Measurements from ENCODE around the gene CPA5. TPM values are rescaled to one million over a fixed set of nuclear protein-coding genes. Genes with fewer than 3 reads are reported as not detected.

Gene CPA5
- total and polyA plus RNA-seq, 2 of the 8 experiments (the other 6 are each of a cell fraction or from before 2014, with no cell fraction given): 0.12 TPM; not detected in 1

DNA sequence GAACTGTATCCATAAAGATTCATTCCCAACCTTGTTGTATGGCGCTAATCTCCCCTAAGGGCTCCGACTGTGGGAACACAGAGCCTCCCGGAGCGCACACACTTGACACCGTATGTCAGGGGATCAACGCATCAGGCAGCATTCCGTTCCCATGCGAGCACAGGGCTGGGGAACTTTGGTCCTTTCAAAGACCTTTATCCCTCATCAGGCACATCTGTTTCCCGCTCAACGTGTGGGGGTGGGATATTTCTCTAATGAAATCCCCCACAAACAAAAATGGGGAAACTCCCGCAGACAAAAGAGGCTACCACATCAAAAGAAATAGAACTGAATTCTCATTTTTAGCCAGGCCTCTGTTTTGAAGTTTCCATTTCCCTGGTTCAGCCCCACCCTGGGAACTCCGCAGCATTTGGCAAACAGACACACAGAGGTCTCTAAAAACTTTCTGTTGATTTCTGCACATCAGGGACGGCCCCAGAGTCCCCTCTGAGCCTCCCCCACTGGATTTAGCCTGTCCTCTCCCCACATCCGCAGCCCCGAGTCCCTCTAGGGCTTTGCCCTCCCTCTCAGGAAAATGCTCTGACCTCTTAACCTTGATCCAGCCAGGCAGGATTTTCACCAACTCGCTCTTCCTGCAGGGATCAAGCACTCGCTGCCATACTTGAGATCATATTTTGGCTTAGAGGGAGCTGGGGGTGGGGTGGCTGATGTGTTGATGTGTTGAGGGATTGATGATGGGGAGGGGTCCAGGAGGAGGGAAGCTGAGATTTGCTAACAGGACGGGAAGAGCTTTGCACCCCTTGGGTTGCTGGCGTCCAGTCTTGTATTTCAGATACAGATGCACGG, 6.6 kb downstream of the CPA5 start:
- Histone ChIP-seq H3K56ac (replicated peaks; ENCODE audit: insufficient read length, low read depth, low read length) (no peak overlapping the region), H3K9ac (replicated peaks in 1 of 4; ENCODE audit: extremely low read depth in 1 of 4, low read depth in 3 of 4, low read length in 3 of 4) (no peak overlapping the region), H2BK12ac (ENCODE audit: low read depth, low read length) (0 out of 2 replicates have a peak overlapping the region, but pooled peaks have one; percentile 6), H3K27ac (ENCODE audit: low read depth, low read length) (no peak overlapping the region), H2BK15ac (ENCODE audit: low read length) (no peak overlapping the region; the same call in 1 of the 2 replicates), H3K27me3 (replicated peaks in 1 of 4; ENCODE audit: control insufficient read depth in 3 of 4, extremely low read depth in 1 of 4, insufficient read depth in 3 of 4, low read length in 3 of 4) (no peaks in the 10 kb centered on the region), H3K4me2 (ENCODE audit: insufficient read depth in 1 of 2, low read depth in 2 of 2, low read length in 2 of 2) (no peak overlapping the region), H3K9me3 (ENCODE audit: insufficient read depth in 2 of 2, low read depth in 1 of 2, low read length in 1 of 2) (no peaks in the 10 kb centered on the region), H3K36me3 (ENCODE audit: control insufficient read depth in 2 of 4, insufficient read depth in 4 of 4, low read length in 3 of 4) (no peaks in the 10 kb centered on the region), H4K91ac (replicated peaks; ENCODE audit: insufficient read length, low read length) (peak overlapping the region; percentile 17), H3K4me3 (ENCODE audit: extremely low read depth in 1 of 4, insufficient read depth in 2 of 4, low read depth in 3 of 4, low read length in 4 of 4) (no peak overlapping the region), H4K8ac (ENCODE audit: extremely low read depth, insufficient read depth, low read length) (no peak overlapping the region), H2AK5ac (ENCODE audit: low read depth, low read length) (no peak overlapping the region), H3K4me1 (replicated peaks in 1 of 4; ENCODE audit: control insufficient read depth in 3 of 4, insufficient read depth in 4 of 4, low read length in 3 of 4) (peaks cover 0 to 19% (median 11%) of the 10 kb centered on the region in 4 experiments; a peak in 6 of 7 replicates), H3K4ac (replicated peaks; ENCODE audit: insufficient read length, low read depth, low read length) (no peak overlapping the region), H3K79me2 (ENCODE audit: control insufficient read depth in 1 of 2, insufficient read depth in 2 of 2, low read length in 2 of 2) (no peaks in the 10 kb centered on the region), H2AFZ (ENCODE audit: low read length) (peak overlapping the region; percentile 67), H3K23me2 (ENCODE audit: low read depth, low read length) (no peaks in the 10 kb centered on the region), H2BK20ac (ENCODE audit: low read length) (peak overlapping the region; percentile 9; the same call in 1 of the 2 replicates), H2BK5ac (ENCODE audit: low read depth, low read length) (no peak overlapping the region), H3K79me1 (ENCODE audit: low read depth, low read length) (no peaks in the 10 kb centered on the region), H4K20me1 (replicated peaks in 1 of 2; ENCODE audit: control insufficient read depth in 1 of 2, insufficient read depth in 2 of 2, low read length in 2 of 2) (no peaks in the 10 kb centered on the region), H3K23ac (ENCODE audit: insufficient read length) (no peak overlapping the region), H4K5ac (ENCODE audit: insufficient read length, low read depth, low read length) (no peak overlapping the region), H3K18ac (ENCODE audit: extremely low read depth, low read length) (no peak overlapping the region; the same call in 1 of the 2 replicates), H3K14ac (ENCODE audit: insufficient read length) (no peak overlapping the region), H2BK120ac (replicated peaks; ENCODE audit: low read depth, low read length) (no peak overlapping the region)
- FAIRE-seq (no peak), DNase-seq (ENCODE audit: low read depth in 1 of 2, low spot score in 2 of 2) (no peak)
- TF ChIP-seq E2F6 (IDR thresholded peaks at IDR 0.05): 0 out of 2 replicates have a peak, but pooled peaks have one; percentile 18
- TF ChIP-seq KDM4A (IDR thresholded peaks at IDR 0.05; ENCODE audit: low read depth, low read length, severe bottlenecking): no peak
- 79% methylated on average over 20 of the region's 20 CpGs; no CpG with 5 or more reads in 1 of the 2 experiments for WGBS, 2 experiments (ENCODE audit: extremely low coverage in 1 of 2, insufficient coverage in 1 of 2, insufficient read length in 1 of 2, insufficient replicate concordance in 2 of 2, low coverage in 1 of 2, low lambda C conversion rate in 2 of 2, missing lambda C conversion rate in 1 of 2)
- ChIA-PET POLR2A (ENCODE audit: partially characterized antibody) (interaction anchor here (0.6 kb wide), 1 partner anchor 14 kb away, joined by 3 read pairs; no protein-coding TSS in a partner anchor), CTCF (ENCODE audit: partially characterized antibody) (interaction anchor here (0.6 to 1.0 kb wide), 2 partner anchors 58 to 119 kb away, joined by 3 read pairs; partner anchors contain the start of gene CPA4)

Measured in H1 (cell line).